ENCODE measurements around the gene AGGF1.

- TF ChIP-seq CTCF (IDR thresholded peaks at IDR 0.05): no peak
- TF ChIP-seq EP300 (IDR thresholded peaks at IDR 0.05): no peak
Observed at GRCh38 chr5:77015938-77016569, 14.2 kb upstream of the AGGF1 start.

Data from ovary (tissue), 3 donors.